Sigmoid colon (tissue), 4 donors: Measurements from ENCODE around the gene ULK2.
"Not testable (repeated sequence)": the region's sequence is repeated elsewhere in the genome, so short reads cannot be mapped to it uniquely, and the experiment has no call there.

Source experiments
- CTCF ChIP-seq, 4 experiments: fragments of 450-650 bp in 3 of 4; fragments of 200-600 bp in 1 of 4; IDR thresholded peaks; one replicate each; pipeline ENCODE4 v1.5.1; 2016 to 2019; ENCODE audit warnings: antibody characterized with exemption in 4 of 4, mild to moderate bottlenecking in 3 of 4, moderate library complexity in 2 of 4
- EP300 ChIP-seq, 4 donors: sonication (generic); formaldehyde crosslinking; IDR thresholded peaks; one replicate each; pipeline ENCODE4 v1.6.1; 2017; ENCODE audit warnings: antibody characterized with exemption in 4 of 4
- POLR2A ChIP-seq, 2 donors: fragments of 450-650 bp; IDR thresholded peaks; one replicate each; pipeline ENCODE4 v1.6.1; 2016; ENCODE audit warnings: antibody characterized with exemption in 2 of 2, mild to moderate bottlenecking in 2 of 2, moderate library complexity in 2 of 2

GRCh38 chr17:19890554-19890953 is 22.8 kb upstream of the ULK2 start:
- TF ChIP-seq CTCF, POLR2A, EP300 (IDR thresholded peaks at IDR 0.05): not testable (repeated sequence)
